CD4-positive, CD25-positive, alpha-beta regulatory T cell (primary cell): ENCODE results near the gene TDRD15. TPM values are rescaled to one million over a fixed set of nuclear protein-coding genes. Genes with fewer than 3 reads are reported as not detected.
"Not testable (repeated sequence)": the region's sequence is repeated elsewhere in the genome, so short reads cannot be mapped to it uniquely, and the experiment has no call there.

Experiments used
- ATAC-seq, 2 donors: fragments of 150-1000 bp; cut with Tn5 transposase; one replicate each; pipeline ENCODE4 v1.10.0; 2021; ENCODE audit warnings: low read depth in 2 of 2, moderate number of reproducible peaks in 2 of 2, moderate library complexity in 1 of 2
- DNase-seq, 3 donors: peaks; one replicate each; pipeline versions ENCODE4 v3.0.0 to v3.0.0-alpha.2; 2012 to 2022; ENCODE audit warnings: mixed read lengths in 1 of 3
- H3K27ac ChIP-seq: one replicate; pipeline ENCODE4 v1.7.0; 2013; ENCODE audit warnings: mild to moderate bottlenecking, low read length; ENCODE audit not compliant: insufficient read depth, poor library complexity, severe bottlenecking
- H3K27me3 ChIP-seq: one replicate; pipeline ENCODE4 v1.7.0; 2013; ENCODE audit warnings: low read length; ENCODE audit not compliant: control insufficient read depth, insufficient read depth
- H3K36me3 ChIP-seq: one replicate; pipeline ENCODE4 v1.7.0; 2013; ENCODE audit warnings: mild to moderate bottlenecking, low read length, moderate library complexity; ENCODE audit not compliant: control insufficient read depth, insufficient read depth
- H3K4me1 ChIP-seq: 2 replicates; pipeline ENCODE4 v1.7.0; 2013; ENCODE audit warnings: mild to moderate bottlenecking, low read length; ENCODE audit not compliant: insufficient read depth, control insufficient read depth, poor library complexity, severe bottlenecking
- H3K4me3 ChIP-seq: one replicate; pipeline ENCODE4 v1.7.0; 2013; ENCODE audit warnings: low read depth, mild to moderate bottlenecking, low read length, moderate library complexity
- H3K9me3 ChIP-seq, 2 experiments: 1 replicate in 1 of 2; 2 replicates in 1 of 2; pipeline ENCODE4 v1.7.0; 2013; ENCODE audit warnings: low read length in 2 of 2, mild to moderate bottlenecking in 1 of 2, moderate library complexity in 1 of 2; ENCODE audit not compliant: control insufficient read depth in 2 of 2
- H3K27ac Mint-ChIP-seq, 3 donors: one replicate each; pipeline ENCODE4 v1.8.0; 2020 to 2022; ENCODE audit warnings: mild to moderate bottlenecking in 3 of 3, mixed read lengths in 3 of 3, moderate library complexity in 2 of 3
- H3K27me3 Mint-ChIP-seq: one replicate; pipeline ENCODE4 v1.8.0; 2022; ENCODE audit warnings: mild to moderate bottlenecking, mixed read lengths
- H3K36me3 Mint-ChIP-seq: one replicate; pipeline ENCODE4 v1.8.0; 2020; ENCODE audit warnings: mixed read lengths
- H3K4me1 Mint-ChIP-seq, 4 donors: one replicate each; pipeline ENCODE4 v1.8.0; 2020 to 2022; ENCODE audit warnings: mixed read lengths in 4 of 4, mild to moderate bottlenecking in 1 of 4
- H3K4me3 Mint-ChIP-seq, 4 donors: one replicate each; pipeline ENCODE4 v1.8.0; 2020 to 2022; ENCODE audit warnings: mild to moderate bottlenecking in 4 of 4, mixed read lengths in 4 of 4, moderate library complexity in 3 of 4
- H3K9me3 Mint-ChIP-seq, 7 donors: one replicate each; pipeline ENCODE4 v1.8.0; 2020 to 2022; ENCODE audit warnings: mixed read lengths in 7 of 7, mild to moderate bottlenecking in 3 of 7, moderate library complexity in 2 of 7
- polyA plus RNA-seq, 4 donors: library from polyadenylated mRNA; unstranded; fragments of 300-500 nt; fragmentation: Illumina TruSeq; gene quantifications; one replicate each; pipeline ENCODE4 v1.2.3, GENCODE V29; 2021
- total RNA-seq: library from RNA; stranded (reverse); gene quantifications from one replicate; pipeline ENCODE4 v1.2.3, GENCODE V29; 2022

TDRD15 gene
- total and polyA plus RNA-seq, 5 donors from 2014 or later = not detected

- H3K27me3 ChIP-seq = no peaks in the 10 kb centered on the region
Observed at GRCh38 chr2:21096458-21096857, 27.3 kb upstream of the TDRD15 start.

GRCh38 chr2:21097331-21097730 lies 26.4 kb upstream of the TDRD15 start:
- no peak for DNase-seq

More at GRCh38 chr2:21096458-21096857, 27.3 kb upstream of the TDRD15 start:
- ATAC-seq (no peak), DNase-seq (no peak)
- Histone ChIP-seq H3K9me3 (no peaks in the 10 kb centered on the region), H3K27ac (no peak overlapping the region), H3K4me3 (no peak overlapping the region), H3K36me3 (no peaks in the 10 kb centered on the region), H3K4me1 (no peaks in the 10 kb centered on the region)
- Mint-ChIP-seq H3K27ac (no peak overlapping the region), H3K9me3 (peaks cover 0 to 2% (median 0%) of the 10 kb centered on the region in 7 donors), H3K4me3 (no peak overlapping the region), H3K4me1 (no peaks in the 10 kb centered on the region), H3K36me3 (no peaks in the 10 kb centered on the region), H3K27me3 (no peaks in the 10 kb centered on the region)

GRCh38 chr2:21098294-21098693 lies 25.5 kb upstream of the TDRD15 start:
- no peaks in the 10 kb centered on the region for H3K4me1 Mint-ChIP-seq
- Histone ChIP-seq H3K27me3 (no peaks in the 10 kb centered on the region), H3K27ac (no peak overlapping the region), H3K4me1 (no peaks in the 10 kb centered on the region), H3K36me3 (no peaks in the 10 kb centered on the region), H3K9me3 (no peaks in the 10 kb centered on the region), H3K4me3 (no peak overlapping the region)
- H3K4me3 Mint-ChIP-seq = no peak overlapping the region
- no peak for DNase-seq
- H3K9me3 Mint-ChIP-seq = no peaks in the 10 kb centered on the region
- no peaks in the 10 kb centered on the region for H3K27me3 Mint-ChIP-seq
- no peak for ATAC-seq
- no peak overlapping the region for H3K27ac Mint-ChIP-seq
- no peaks in the 10 kb centered on the region for H3K36me3 Mint-ChIP-seq

More at GRCh38 chr2:21097331-21097730, 26.4 kb upstream of the TDRD15 start:
- ATAC-seq = no peak
- H3K27me3 ChIP-seq = no peaks in the 10 kb centered on the region
- H3K36me3 Mint-ChIP-seq = no peaks in the 10 kb centered on the region
- H3K4me3 Mint-ChIP-seq = no peak overlapping the region
- no peaks in the 10 kb centered on the region for H3K9me3 ChIP-seq
- H3K27ac ChIP-seq = no peak overlapping the region
- H3K36me3 ChIP-seq = no peaks in the 10 kb centered on the region
- H3K27ac Mint-ChIP-seq = no peak overlapping the region
- H3K4me1 ChIP-seq = no peaks in the 10 kb centered on the region
- peaks cover 0 to under 1% (median 0%) of the 10 kb centered on the region in 7 donors for H3K9me3 Mint-ChIP-seq
- no peak overlapping the region for H3K4me3 ChIP-seq
- H3K4me1 Mint-ChIP-seq = no peaks in the 10 kb centered on the region
- H3K27me3 Mint-ChIP-seq = no peaks in the 10 kb centered on the region

GRCh38 chr2:21099281-21099907 lies 24.4 kb upstream of the TDRD15 start:
- H3K27ac Mint-ChIP-seq = no peak overlapping the region

GRCh38 chr2:21101514-21102155 lies 22.1 kb upstream of the TDRD15 start:
- not testable (repeated sequence) for H3K4me1 Mint-ChIP-seq, H3K9me3 Mint-ChIP-seq, DNase-seq, H3K36me3 Mint-ChIP-seq, H3K4me3 ChIP-seq, H3K4me1 ChIP-seq, H3K27ac ChIP-seq, ATAC-seq, H3K27ac Mint-ChIP-seq, H3K36me3 ChIP-seq, H3K27me3 Mint-ChIP-seq, H3K9me3 ChIP-seq, H3K27me3 ChIP-seq
- H3K4me3 Mint-ChIP-seq = peak overlapping the region in 1 of 4 donors; percentile 64

More at GRCh38 chr2:21099281-21099907, 24.4 kb upstream of the TDRD15 start:
- no peak overlapping the region for H3K4me3 ChIP-seq
- H3K27me3 ChIP-seq = no peaks in the 10 kb centered on the region
- no peaks in the 10 kb centered on the region for H3K36me3 ChIP-seq
- H3K27ac ChIP-seq = no peak overlapping the region
- H3K27me3 Mint-ChIP-seq = no peaks in the 10 kb centered on the region
- no peaks in the 10 kb centered on the region for H3K4me1 ChIP-seq
- DNase-seq (no peak), ATAC-seq (no peak)
- H3K4me1 Mint-ChIP-seq = no peaks in the 10 kb centered on the region
- H3K9me3 Mint-ChIP-seq = no peaks in the 10 kb centered on the region
- H3K4me3 Mint-ChIP-seq = no peak overlapping the region
- H3K9me3 ChIP-seq = no peaks in the 10 kb centered on the region
- H3K36me3 Mint-ChIP-seq = no peaks in the 10 kb centered on the region

- Mint-ChIP-seq H3K4me1 (no peaks in the 10 kb centered on the region), H3K27me3 (no peaks in the 10 kb centered on the region), H3K36me3 (no peaks in the 10 kb centered on the region), H3K27ac (no peak overlapping the region), H3K4me3 (no peak overlapping the region), H3K9me3 (no peaks in the 10 kb centered on the region)
- no peaks in the 10 kb centered on the region for H3K36me3 ChIP-seq
- no peak overlapping the region for H3K4me3 ChIP-seq
- H3K4me1 ChIP-seq = no peaks in the 10 kb centered on the region
- DNase-seq (no peak), ATAC-seq (no peak)
- no peaks in the 10 kb centered on the region for H3K9me3 ChIP-seq
- no peak overlapping the region for H3K27ac ChIP-seq
- H3K27me3 ChIP-seq = no peaks in the 10 kb centered on the region
Observed at GRCh38 chr2:21102356-21102755, 21.4 kb upstream of the TDRD15 start.

- Histone ChIP-seq H3K27ac (no peak overlapping the region), H3K4me3 (no peak overlapping the region), H3K4me1 (no peaks in the 10 kb centered on the region), H3K27me3 (no peaks in the 10 kb centered on the region), H3K36me3 (no peaks in the 10 kb centered on the region), H3K9me3 (no peaks in the 10 kb centered on the region)
- Mint-ChIP-seq H3K4me1 (no peaks in the 10 kb centered on the region), H3K27me3 (no peaks in the 10 kb centered on the region), H3K9me3 (no peaks in the 10 kb centered on the region), H3K4me3 (peak overlapping the region in 1 of 4 donors; percentile 27), H3K27ac (no peak overlapping the region), H3K36me3 (no peaks in the 10 kb centered on the region)
- ATAC-seq (no peak), DNase-seq (no peak)
Observed at GRCh38 chr2:21103274-21103891, 20.4 kb upstream of the TDRD15 start.
